Amniotic epithelial cell (primary cell): ENCODE measurements around the gene ABHD12.

Experiments used
- DNase-seq: peaks from one replicate; pipeline ENCODE4 v3.0.0-alpha.2; 2010; ENCODE audit warnings: low read depth

Gene ABHD12

GRCh38 chr20:25306991-25307903 is 83.4 kb downstream of the ABHD12 start:
- no peak for DNase-seq

DNA sequence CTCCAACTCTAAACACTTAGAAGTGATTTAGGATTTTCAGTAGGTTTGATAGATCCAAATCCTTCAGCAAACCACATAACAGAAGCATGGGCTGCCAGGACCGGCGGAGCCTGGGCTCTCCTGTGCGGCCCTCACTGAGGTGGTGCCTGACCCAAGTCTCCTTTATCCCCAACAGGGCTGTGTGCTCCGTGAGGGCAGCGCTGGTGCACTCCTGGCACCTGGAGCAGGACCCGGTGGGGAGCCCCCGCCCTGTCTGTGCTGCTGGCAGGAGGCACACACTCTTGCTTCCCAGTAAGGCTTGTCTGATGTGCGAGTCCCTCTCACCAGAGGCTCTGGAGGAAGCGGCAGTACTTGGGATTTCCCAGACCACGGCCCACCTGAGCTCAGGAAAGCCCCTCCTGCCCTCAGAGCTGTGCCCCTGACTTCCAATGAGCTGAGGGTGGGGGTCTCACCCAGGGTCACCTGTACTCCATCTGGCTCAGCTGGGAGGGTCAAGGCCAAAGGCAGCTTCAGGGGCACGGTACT is 86.5 kb downstream of the ABHD12 start:
- DNase-seq = no peak

DNA sequence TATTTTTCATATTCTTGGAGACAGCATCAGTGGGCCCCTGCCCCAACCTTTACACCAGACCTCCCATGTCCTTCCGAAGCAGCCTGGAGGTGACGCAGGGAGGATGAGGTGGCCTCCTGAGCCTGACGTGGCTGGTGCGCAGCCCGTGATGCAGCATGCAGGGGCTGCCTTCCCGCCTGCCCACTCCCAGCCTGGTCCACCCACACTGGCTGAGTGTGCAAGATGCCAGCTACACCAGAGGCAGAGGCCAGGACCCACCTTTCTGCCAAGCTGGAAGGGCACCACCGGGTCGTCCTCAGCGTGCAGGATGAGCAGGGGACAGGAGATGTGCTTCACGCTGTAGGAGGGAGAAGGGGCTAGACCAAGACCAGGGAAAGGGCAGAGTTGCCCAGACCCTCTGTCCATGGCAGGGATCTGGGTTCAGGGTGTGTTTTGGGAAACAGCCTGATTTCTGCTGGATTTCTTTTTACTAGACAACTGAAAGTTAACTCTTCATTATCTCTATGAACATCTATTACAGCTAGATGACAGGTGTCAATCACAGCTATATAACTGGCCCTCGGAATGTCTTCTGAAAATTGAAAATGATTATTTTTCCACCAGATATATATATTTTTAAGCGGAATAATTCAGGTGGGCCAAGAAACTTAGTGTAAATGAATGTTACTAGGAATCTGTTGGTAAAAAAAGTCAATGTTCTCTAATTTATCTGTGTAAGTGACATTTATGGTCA is 87.2 kb downstream of the ABHD12 start:
- DNase-seq = no peak

- DNase-seq = no peak
These were observed 88.0 kb downstream of the ABHD12 start for GRCh38 chr20:25302596-25302995.

- DNase-seq = no peak
These were observed 89.2 kb downstream of the ABHD12 start for GRCh38 chr20:25301357-25301920.

DNA sequence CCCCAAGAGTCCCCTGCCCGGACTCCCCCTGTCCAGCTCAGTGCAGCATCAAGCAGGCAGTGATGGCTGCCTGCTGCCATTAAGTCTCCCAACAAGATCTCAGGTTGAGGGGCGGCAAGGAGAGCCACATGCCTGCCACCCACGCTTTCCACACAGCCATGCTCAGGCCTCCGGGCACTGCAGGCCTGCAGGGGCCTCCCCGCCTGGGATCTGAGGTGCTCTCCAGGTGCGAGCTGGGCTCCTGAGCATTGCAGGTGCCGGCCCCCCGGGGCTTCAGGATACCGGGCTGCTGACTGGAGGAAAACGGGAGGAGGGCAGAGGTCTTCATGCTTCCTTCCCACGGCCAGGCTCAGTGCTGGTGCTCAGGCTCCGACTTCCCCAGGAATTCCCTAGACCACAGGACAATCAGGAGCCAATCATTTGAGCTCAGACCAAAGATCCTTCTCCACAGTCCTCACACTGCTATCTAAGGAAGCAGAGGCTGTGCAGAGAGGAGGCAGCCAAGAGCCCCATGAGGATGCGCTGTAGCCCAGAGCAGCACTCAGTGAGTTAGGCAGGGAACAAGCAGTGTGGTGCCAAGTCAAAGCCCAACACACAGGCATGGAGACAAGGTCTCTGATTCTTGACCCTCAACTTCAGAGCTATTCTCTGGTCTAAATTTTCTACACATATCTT is 90.0 kb downstream of the ABHD12 start:
- DNase-seq = peak; percentile 44

DNA sequence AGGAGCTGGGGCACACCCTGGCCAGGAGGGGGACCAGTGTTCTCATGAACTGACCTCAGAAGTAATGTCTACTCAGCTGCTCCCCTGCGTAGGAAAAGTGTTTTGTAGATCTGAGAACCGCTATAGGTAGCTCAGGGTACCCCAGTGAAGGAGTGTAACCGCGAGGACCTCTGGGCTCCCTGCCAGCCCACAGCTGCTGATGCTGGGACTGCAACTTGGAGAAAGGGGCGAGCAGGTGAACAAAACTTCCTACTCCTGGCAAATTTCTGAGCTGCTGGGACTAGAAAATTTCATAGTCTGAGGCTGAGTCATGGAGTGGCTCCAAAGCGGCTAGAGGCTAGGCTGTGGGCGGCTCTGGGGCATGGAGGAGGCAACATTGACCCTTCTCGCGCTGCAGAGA is 90.8 kb downstream of the ABHD12 start:
- DNase-seq = no peak

DNA sequence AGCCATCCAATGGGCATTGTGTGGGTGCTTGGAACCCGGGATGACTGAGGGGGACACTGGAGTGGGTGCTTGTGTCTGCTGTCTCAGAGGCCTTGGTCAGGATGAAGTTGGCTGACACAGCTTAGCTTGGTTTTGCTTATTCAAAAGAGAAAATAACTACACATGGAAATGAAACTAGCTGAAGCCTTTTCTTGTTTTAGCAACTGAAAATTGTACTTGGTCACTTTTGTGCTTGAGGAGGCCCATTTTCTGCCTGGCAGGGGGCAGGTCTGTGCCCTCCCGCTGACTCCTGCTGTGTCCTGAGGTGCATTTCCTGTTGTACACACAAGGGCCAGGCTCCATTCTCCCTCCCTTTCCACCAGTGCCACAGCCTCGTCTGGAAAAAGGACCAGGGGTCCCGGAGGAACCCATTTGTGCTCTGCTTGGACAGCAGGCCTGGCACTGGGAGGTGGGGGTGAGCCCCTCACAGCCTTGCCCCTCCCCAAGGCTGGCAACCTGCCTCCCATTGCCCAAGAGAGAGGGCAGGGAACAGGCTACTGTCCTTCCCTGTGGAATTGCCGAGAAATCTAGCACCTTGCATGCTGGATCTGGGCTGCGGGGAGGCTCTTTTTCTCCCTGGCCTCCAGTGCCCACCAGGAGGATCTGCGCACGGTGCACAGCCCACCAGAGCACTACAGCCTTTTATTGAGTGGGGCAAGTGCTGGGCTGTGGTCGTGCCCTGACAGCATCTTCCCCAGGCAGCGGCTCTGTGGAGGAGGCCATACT is 93.3 kb downstream of the ABHD12 start:
- no peak for DNase-seq

- DNase-seq = no peak
These were observed 94.2 kb downstream of the ABHD12 start for GRCh38 chr20:25296094-25297093.

- DNase-seq = no peak
These were observed 95.1 kb downstream of the ABHD12 start for GRCh38 chr20:25295386-25296093.

GRCh38 chr20:25294459-25295385 is 95.9 kb downstream of the ABHD12 start:
- peak; percentile 42 for DNase-seq

GRCh38 chr20:25293910-25294458 is 96.7 kb downstream of the ABHD12 start:
- DNase-seq = no peak

- DNase-seq = no peak
These were observed 97.1 kb downstream of the ABHD12 start for GRCh38 chr20:25293507-25293906.

DNA sequence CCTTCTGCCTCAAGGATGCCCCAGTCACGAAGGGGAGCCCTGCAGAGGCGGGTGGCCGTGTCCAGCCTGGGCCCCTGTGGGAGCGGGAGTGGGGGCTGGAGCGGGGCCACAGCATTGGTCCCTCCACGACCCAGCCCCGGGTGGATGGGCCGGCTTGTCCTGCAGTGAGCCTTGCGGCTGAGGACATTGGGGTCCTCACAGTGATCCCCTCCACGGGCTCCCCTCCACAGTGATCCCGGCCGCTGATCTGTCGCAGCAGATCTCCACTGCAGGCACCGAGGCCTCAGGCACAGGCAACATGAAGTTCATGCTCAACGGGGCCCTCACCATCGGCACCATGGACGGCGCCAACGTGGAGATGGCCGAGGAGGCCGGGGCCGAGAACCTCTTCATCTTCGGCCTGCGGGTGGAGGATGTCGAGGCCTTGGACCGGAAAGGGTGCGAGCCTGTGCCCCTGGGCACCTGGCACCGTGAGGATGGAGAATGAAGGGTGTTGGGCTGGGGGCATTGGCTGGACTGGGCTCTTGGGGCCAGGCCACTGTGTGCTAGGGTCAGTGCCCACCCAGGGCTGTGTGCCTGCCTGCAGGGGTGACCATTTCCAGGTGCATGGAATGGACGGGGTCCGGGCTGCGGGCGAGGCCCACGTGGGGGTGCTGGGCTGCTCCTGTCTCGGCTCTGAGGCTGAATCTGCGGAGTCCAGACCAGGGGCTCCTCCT is 98.3 kb downstream of the ABHD12 start:
- no peak for DNase-seq

GRCh38 chr20:25291432-25292133 is 99.1 kb downstream of the ABHD12 start:
- no peak for DNase-seq

DNA sequence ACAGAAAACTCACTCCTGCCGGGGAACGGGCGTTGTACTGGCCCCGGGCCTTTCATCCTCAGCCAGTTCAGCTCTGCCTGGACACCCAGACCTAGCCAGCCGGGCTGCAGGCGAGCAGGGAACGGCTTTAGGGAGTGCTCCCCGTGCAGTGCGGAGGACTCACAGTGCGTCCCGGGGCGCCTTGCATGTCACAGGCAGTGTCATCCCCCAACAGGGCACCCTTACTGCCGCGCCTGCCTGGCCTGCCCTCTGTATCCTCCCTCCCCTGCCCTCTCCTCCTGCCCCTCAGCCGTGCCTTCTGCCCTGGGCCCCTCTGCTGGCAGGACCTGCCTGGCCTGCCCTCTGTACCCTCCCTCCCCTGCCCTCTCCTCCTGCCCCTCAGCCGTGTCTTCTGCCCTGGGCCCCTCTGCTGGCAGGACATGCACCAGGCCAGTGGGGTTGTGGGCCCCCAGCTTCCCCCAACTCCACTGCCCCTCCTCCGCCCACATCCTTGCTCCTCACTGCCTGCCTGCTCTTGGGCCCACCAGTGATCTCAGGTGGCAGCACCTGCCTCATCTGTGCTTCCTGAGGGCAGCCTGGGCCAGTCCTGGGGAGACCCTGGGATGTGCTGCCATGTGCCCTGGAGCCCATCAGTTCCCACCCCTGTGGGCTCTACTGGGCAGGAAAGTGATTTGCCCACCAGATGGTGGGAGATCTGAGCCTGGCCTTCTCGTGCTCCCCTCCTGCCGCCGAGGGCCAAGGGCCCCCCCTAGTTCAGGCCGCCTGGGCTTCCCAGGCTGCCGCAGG is 99.8 kb downstream of the ABHD12 start:
- no peak for DNase-seq
